ENCODE measurements around the gene SHC4.

Gene SHC4

DNA sequence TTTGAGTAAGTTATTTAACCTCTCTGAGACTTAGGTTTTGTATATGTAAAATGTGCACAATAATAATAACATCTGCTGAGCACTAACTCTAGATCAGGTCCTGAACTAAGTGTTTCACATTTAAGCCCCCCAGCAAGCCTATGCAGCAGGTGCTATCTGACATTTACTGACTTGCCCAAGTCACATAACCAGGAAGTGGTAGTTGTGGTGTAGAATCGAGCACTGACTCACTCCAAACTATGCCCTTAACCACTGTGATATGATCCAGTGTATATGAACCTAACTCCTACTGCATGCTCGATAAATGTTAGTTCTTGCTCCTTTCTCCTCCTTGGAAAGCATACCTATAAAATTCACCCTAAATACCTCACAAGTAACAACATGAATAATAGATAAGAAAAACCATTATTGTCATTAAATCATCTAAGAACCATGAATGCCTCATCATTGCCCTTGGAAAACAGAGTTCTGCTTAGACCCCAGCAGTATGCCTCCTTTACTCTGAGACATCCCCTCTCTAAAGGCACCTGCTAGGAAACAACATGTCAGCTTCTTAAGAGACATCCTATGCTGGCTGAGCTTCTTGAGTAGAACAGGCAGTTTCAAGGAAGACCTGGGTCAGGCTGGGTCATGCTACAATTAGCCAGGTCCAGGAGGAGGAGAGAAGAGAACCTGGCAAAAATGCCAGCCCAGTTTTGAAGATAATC is 3.0 kb upstream of the SHC4 start:
- DNase-seq: no peak

- no peak for DNase-seq
Observed at GRCh38 chr15:48965972-48966371, 2.3 kb upstream of the SHC4 start.

GRCh38 chr15:48964898-48965297 is 1.2 kb upstream of the SHC4 start:
- DNase-seq: no peak

GRCh38 chr15:48962662-48963523 is 826 bp downstream of the SHC4 start:
- peak; percentile 52 for DNase-seq

DNA sequence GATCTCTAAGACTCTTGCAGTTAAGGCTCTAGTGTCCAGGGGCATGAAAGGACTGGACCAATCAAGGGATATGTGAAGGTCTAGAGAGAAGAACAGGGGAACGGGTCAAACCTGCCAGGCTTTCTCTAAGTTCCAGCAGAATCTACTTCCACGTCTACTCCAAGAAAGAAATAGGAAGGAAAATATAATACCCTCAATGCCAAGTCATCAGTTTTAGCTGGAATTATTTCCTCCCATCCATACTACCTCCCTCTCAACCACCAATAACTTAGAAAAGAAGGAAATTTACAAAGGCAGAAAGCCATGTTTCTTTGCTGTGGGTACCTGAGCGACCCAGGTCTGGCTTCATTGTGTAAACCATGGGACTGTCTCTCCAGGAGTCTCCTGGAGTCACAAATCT is 7.8 kb downstream of the SHC4 start:
- DNase-seq: no peak

GRCh38 chr15:48955370-48955769 is 8.3 kb downstream of the SHC4 start:
- DNase-seq: no peak

- DNase-seq: no peak
Observed at GRCh38 chr15:48954538-48954937, 9.2 kb downstream of the SHC4 start.

- DNase-seq: no peak
Observed at GRCh38 chr15:48946840-48947187, 16.9 kb downstream of the SHC4 start.

DNA sequence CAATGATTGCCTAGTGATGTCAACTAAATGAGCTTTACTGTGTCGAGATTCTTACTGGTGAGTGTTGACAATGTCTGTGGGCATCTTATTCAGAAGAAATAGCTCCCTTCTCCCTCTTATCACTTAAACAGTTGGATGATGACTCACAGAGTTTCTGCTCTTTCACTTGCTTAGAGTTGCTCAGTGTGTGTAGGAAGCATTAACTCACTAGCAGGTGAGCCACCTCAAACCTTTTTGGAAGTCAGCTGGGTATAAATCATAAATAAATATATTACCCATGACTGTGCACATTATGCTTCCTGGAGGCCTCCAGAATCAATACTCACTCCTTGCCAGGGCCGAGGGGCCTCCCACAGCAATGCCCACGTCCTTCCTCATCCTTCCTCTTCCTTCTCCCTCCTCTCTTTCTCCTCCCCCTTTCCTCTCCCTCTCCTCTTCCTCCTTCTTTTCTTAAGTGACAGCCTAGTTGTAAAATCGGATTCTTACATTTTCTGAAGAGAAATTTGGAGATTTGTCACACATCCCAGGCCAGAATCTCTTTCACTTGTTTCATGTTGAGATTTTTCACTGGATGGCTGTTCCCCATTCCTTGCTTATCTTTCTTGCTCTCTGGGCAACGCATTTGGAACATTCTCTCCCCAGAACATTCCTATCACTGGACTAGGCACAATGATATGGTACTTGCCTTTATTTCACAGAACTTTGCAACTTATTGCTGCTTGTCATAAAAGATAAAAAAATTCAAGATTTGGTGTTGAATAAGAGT is 17.5 kb downstream of the SHC4 start:
- no peak for DNase-seq

GRCh38 chr15:48945386-48945785 is 18.3 kb downstream of the SHC4 start:
- no peak for DNase-seq

- no peak for DNase-seq
Observed at GRCh38 chr15:48941904-48942303, 21.8 kb downstream of the SHC4 start.

GRCh38 chr15:48940508-48940907 is 23.2 kb downstream of the SHC4 start:
- DNase-seq: no peak

- DNase-seq: no peak
Observed at GRCh38 chr15:48939648-48940047, 24.1 kb downstream of the SHC4 start.

DNA sequence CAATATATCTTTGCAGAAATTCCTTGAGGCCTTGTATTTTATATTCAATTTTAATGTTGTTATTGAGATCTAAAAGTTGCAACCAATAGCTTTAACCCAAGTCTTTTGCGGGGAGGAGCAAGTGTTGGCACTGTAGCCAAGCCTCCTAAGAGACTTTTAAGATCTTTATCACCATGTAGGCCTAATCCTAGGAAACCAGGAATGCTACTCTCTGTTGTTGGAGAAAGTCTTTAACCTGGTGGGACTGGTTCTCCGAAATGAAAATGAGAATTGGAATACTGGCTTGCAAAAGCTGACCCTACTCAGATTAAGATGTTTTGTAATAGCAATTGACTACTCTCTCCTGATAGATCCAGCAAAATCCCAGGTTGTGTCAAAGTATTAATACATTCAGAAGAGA is 25.8 kb downstream of the SHC4 start:
- DNase-seq: no peak

DNA sequence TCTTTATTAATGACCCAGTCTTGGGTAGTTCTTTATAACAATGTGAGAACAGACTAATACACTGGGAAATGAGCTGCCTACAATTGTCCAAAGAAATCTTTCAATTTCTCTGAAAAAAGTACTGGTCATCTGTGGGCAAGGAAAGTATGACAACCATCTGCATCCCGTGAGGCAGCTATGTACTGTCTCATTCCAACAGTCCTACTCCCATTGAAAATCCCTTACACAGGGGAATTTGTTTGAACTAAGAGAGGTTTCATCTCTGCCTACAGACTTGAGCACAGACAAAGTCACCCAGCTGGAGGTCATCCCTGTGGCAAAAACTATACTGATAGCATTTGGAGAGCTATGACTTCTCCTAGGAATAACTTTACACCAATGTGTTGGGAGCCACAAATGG is 27.1 kb downstream of the SHC4 start:
- DNase-seq: no peak

DNA sequence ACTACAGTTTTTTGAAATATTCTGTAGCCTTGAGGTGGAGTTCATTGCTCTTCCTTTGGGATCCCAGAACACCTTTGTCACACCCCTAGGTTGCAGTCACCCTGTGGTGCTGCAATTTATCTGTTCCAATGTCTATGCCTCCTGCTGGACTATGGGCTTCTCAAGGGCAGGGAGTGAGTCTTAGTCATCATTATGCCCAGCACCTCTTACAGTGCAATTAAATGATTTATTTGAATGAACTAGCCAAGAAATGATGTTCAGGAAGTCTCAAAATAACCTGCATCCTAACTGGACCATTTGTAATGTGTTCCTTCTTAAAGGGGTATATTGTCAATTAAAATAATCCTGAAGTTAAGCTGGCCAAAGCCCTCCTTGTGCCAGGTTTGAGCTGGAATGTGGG is 28.5 kb downstream of the SHC4 start:
- no peak for DNase-seq

- DNase-seq: no peak
Observed at GRCh38 chr15:48930735-48931134, 33.0 kb downstream of the SHC4 start.

- DNase-seq: no peak
Observed at GRCh38 chr15:48929661-48930060, 34.1 kb downstream of the SHC4 start.

GRCh38 chr15:48928877-48929538 is 34.7 kb downstream of the SHC4 start:
- no peak for DNase-seq

- DNase-seq: no peak
Observed at GRCh38 chr15:48925714-48926223, 38.0 kb downstream of the SHC4 start.

DNA sequence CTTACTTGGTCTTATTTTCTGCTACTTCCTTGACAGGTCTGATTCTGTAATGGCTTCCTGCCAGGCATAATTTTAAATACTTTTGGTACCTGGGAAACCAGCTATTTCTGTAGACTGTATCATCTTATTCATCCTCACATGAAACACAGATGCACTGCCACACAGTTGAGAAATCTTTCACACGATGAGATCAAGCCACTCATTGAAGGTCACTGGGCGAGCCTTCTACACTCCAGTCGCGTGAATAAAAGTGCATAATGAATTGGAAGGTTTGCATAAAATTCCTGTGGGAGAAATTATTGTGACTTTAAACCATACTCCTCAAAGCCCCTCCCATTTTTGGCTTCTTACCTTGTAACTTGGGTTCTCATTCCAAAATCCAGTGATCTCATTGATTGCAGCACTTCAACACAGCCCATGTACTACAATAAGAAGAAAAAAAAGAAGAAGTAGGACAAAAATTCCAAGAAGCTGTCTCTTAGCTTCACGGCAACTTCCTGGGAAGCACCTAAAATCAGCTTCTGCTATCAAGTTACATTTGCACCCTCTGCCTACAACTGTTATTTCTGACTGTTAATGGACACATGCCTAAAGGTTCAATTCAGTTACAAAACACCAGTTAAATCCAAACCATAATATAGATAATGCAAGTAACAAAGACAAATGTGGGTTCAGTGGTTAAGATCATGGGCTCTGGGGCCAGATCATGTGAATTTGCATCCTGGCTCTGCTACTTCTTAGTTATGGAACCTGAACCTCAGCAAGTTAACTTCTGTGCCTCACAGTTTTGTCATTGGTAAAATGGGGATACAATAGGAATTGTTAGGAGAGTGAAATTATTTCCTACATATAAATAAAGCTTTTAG is 39.0 kb downstream of the SHC4 start:
- DNase-seq: no peak

DNA sequence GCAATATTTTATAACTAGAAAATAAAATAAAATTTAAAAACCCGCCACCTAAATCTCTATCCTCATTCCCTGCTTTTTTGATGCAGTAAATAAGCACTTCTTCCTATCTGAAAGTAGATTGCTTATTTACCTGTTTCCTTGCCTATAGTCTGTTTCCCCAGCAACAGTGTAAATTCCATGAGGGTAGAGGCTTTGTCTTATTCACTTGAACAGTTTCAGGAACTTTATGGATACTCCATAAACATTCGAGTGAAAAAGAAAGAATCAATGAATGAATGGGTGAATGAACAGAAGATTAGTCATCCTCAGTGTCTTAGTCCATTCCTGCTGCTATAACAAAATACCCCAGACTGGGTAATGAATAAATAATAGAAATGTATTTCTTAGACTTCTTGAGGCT is 41.7 kb downstream of the SHC4 start:
- no peak for DNase-seq

All from right hindlimb (tissue), 1 donor.